ENCODE data around the gene POU2AF1.

POU2AF1 gene, protein sequence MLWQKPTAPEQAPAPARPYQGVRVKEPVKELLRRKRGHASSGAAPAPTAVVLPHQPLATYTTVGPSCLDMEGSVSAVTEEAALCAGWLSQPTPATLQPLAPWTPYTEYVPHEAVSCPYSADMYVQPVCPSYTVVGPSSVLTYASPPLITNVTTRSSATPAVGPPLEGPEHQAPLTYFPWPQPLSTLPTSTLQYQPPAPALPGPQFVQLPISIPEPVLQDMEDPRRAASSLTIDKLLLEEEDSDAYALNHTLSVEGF

GRCh38 chr11:111378861-111379601 lies at the start of gene POU2AF1:
Gene POU2AF1 (minus strand): TSS chr11:111379275. CDS start chr11:111379177, 98 bp downstream.
- TF ChIP-seq, protein P1, sequence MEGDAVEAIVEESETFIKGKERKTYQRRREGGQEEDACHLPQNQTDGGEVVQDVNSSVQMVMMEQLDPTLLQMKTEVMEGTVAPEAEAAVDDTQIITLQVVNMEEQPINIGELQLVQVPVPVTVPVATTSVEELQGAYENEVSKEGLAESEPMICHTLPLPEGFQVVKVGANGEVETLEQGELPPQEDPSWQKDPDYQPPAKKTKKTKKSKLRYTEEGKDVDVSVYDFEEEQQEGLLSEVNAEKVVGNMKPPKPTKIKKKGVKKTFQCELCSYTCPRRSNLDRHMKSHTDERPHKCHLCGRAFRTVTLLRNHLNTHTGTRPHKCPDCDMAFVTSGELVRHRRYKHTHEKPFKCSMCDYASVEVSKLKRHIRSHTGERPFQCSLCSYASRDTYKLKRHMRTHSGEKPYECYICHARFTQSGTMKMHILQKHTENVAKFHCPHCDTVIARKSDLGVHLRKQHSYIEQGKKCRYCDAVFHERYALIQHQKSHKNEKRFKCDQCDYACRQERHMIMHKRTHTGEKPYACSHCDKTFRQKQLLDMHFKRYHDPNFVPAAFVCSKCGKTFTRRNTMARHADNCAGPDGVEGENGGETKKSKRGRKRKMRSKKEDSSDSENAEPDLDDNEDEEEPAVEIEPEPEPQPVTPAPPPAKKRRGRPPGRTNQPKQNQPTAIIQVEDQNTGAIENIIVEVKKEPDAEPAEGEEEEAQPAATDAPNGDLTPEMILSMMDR (IDR thresholded peaks at IDR 0.05; ENCODE audit: insufficient read depth, low read length, poor library complexity, severe bottlenecking) = peak; percentile 1
- H3K36me3 ChIP-seq (ENCODE audit: control insufficient read depth, insufficient read depth, low read length) = no peaks in the 10 kb centered on the region; the same call in 1 of the 2 replicates
- peak; percentile 91 for DNase-seq (ENCODE audit: extremely low read depth, insufficient read length)
- H3K4me3 ChIP-seq (replicated peaks; ENCODE audit: low read depth, low read length) = peak within 1 kb of the TSS; percentile 90
- H3K27me3 ChIP-seq (replicated peaks; ENCODE audit: control insufficient read depth, insufficient read depth, low read length) = no peaks in the 10 kb centered on the region

- no peak overlapping the region for H3K4me3 ChIP-seq (replicated peaks; ENCODE audit: low read depth, low read length)
- no peak for DNase-seq (ENCODE audit: extremely low read depth, insufficient read length)
- H3K36me3 ChIP-seq (ENCODE audit: control insufficient read depth, insufficient read depth, low read length) = no peaks in the 10 kb centered on the region
- TF ChIP-seq, protein P1 (IDR thresholded peaks at IDR 0.05; ENCODE audit: insufficient read depth, low read length, poor library complexity, severe bottlenecking) = no peak
- no peaks in the 10 kb centered on the region for H3K27me3 ChIP-seq (replicated peaks; ENCODE audit: control insufficient read depth, insufficient read depth, low read length)
These were observed 49.2 kb upstream of the POU2AF1 start for GRCh38 chr11:111428113-111428876.

DNA sequence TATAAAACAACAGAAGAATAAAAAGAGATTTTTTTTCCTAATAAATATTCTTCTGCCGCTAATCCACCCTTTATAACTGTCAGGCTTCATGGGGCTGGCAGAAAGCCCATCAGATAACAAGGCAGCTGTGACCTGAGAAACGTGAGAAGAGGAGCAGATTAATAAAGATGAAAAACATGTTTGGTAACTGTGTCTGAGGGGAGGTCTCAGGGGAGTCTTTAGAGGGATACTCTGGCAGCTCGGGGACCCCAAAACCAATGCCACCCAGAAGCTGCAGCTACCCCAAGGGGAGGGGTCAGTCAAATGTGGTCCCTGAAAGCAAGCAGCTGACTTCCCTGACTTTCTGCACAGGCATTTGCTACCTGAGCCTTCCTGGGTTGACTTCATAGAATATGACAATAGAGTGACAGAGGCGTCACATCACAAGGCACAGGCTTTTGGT lies 48.4 kb upstream of the POU2AF1 start:
- Histone ChIP-seq H3K4me3 (replicated peaks; ENCODE audit: low read depth, low read length) (no peak overlapping the region), H3K27me3 (replicated peaks; ENCODE audit: control insufficient read depth, insufficient read depth, low read length) (no peaks in the 10 kb centered on the region), H3K36me3 (ENCODE audit: control insufficient read depth, insufficient read depth, low read length) (no peaks in the 10 kb centered on the region)
- TF ChIP-seq, protein P1 (IDR thresholded peaks at IDR 0.05; ENCODE audit: insufficient read depth, low read length, poor library complexity, severe bottlenecking) = no peak
- no peak for DNase-seq (ENCODE audit: extremely low read depth, insufficient read length)

- TF ChIP-seq, protein P1 (IDR thresholded peaks at IDR 0.05; ENCODE audit: insufficient read depth, low read length, poor library complexity, severe bottlenecking) = no peak
- no peaks in the 10 kb centered on the region for H3K36me3 ChIP-seq (ENCODE audit: control insufficient read depth, insufficient read depth, low read length)
- H3K27me3 ChIP-seq (replicated peaks; ENCODE audit: control insufficient read depth, insufficient read depth, low read length) = no peaks in the 10 kb centered on the region
- no peak overlapping the region for H3K4me3 ChIP-seq (replicated peaks; ENCODE audit: low read depth, low read length)
- DNase-seq (ENCODE audit: extremely low read depth, insufficient read length) = no peak
These were observed 47.5 kb upstream of the POU2AF1 start for GRCh38 chr11:111426617-111427016.

DNA sequence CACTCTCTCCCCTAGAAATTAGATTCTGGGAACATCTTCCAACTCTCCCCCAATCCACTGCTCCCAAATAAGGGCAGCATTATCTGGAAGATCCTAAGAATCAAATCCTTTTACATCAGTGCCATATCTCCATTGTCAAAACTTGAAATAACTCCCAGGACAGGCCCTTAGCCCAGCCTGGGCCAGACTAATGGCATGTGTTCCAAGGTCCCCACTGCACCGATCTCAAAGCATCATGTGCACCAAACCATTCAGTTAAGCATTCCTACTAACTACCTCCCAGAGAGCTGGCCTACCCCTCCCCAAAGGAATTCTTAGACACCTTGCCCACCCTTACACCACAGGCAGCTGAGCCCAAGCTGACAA lies 44.2 kb upstream of the POU2AF1 start:
- TF ChIP-seq, protein P1 (IDR thresholded peaks at IDR 0.05; ENCODE audit: insufficient read depth, low read length, poor library complexity, severe bottlenecking) = no peak
- no peak overlapping the region for H3K4me3 ChIP-seq (replicated peaks; ENCODE audit: low read depth, low read length)
- H3K36me3 ChIP-seq (ENCODE audit: control insufficient read depth, insufficient read depth, low read length) = no peaks in the 10 kb centered on the region
- no peaks in the 10 kb centered on the region for H3K27me3 ChIP-seq (replicated peaks; ENCODE audit: control insufficient read depth, insufficient read depth, low read length)
- no peak for DNase-seq (ENCODE audit: extremely low read depth, insufficient read length)
